Stimulated activated CD4-positive, alpha-beta T cell treated with anti-CD3 and anti-CD28 coated beads, Interleukin-2, amount 100 ng/mL, for 24 hours (primary cell): ENCODE data around the gene QSOX2.
"Not testable (repeated sequence)": the region's sequence is repeated elsewhere in the genome, so short reads cannot be mapped to it uniquely, and the experiment has no call there.

ENCODE experiments used
- DNase-seq, 2 donors: peaks; one replicate each; pipeline ENCODE4 v3.0.0-alpha.2; 2020

The QSOX2 gene

GRCh38 chr9:136250676-136251075 is 5.1 kb upstream of the QSOX2 start:
- DNase-seq: no peak

GRCh38 chr9:136249877-136250559 is 4.4 kb upstream of the QSOX2 start:
- no peak for DNase-seq

- no peak for DNase-seq
Observed at GRCh38 chr9:136248951-136249876, 3.6 kb upstream of the QSOX2 start.

GRCh38 chr9:136247947-136248637 is 2.5 kb upstream of the QSOX2 start:
- DNase-seq: no peak

- DNase-seq: no peak
Observed at GRCh38 chr9:136247551-136247916, 1.9 kb upstream of the QSOX2 start.

GRCh38 chr9:136246849-136247550 is 1.4 kb upstream of the QSOX2 start:
- no peak for DNase-seq

GRCh38 chr9:136244969-136245218 is 718 bp downstream of the QSOX2 start:
- no peak for DNase-seq

GRCh38 chr9:136244122-136244968 is 1.3 kb downstream of the QSOX2 start:
- DNase-seq: peak; percentile 69 to 75

- DNase-seq: no peak
Observed at GRCh38 chr9:136243631-136244030, 2.0 kb downstream of the QSOX2 start.

- no peak for DNase-seq
Observed at GRCh38 chr9:136242918-136243525, 2.6 kb downstream of the QSOX2 start.

GRCh38 chr9:136242248-136242647 is 3.4 kb downstream of the QSOX2 start:
- no peak for DNase-seq

- no peak for DNase-seq
Observed at GRCh38 chr9:136241542-136241941, 4.1 kb downstream of the QSOX2 start.

- DNase-seq: no peak
Observed at GRCh38 chr9:136240941-136241340, 4.7 kb downstream of the QSOX2 start.

- DNase-seq: no peak
Observed at GRCh38 chr9:136239983-136240330, 5.7 kb downstream of the QSOX2 start.

- DNase-seq: no peak
Observed at GRCh38 chr9:136239135-136239982, 6.3 kb downstream of the QSOX2 start.

GRCh38 chr9:136238342-136238732 is 7.3 kb downstream of the QSOX2 start:
- DNase-seq: no peak

GRCh38 chr9:136237486-136238341 is 7.9 kb downstream of the QSOX2 start:
- no peak for DNase-seq

- not testable (repeated sequence) for DNase-seq
Observed at GRCh38 chr9:136236471-136237410, 8.9 kb downstream of the QSOX2 start.
